Ectodermal cell (in vitro differentiated cells): Measurements from ENCODE around the gene SLC8A1.
"Not testable (repeated sequence)": the region's sequence is repeated elsewhere in the genome, so short reads cannot be mapped to it uniquely, and the experiment has no call there.

Source experiments
- H3K27ac ChIP-seq: 2 replicates; pipeline ENCODE4 v1.7.0; 2013; ENCODE audit warnings: mild to moderate bottlenecking, low read depth, low read length; ENCODE audit not compliant: insufficient read depth, poor library complexity, severe bottlenecking
- H3K27me3 ChIP-seq: 2 replicates; pipeline ENCODE4 v1.7.0; 2013; ENCODE audit warnings: mild to moderate bottlenecking, low read length; ENCODE audit not compliant: insufficient read depth, control insufficient read depth, poor library complexity, severe bottlenecking
- H3K36me3 ChIP-seq: one replicate; pipeline ENCODE4 v1.7.0; 2013; ENCODE audit warnings: low read length; ENCODE audit not compliant: control insufficient read depth, insufficient read depth
- H3K4me1 ChIP-seq: one replicate; pipeline ENCODE4 v1.7.0; 2013; ENCODE audit warnings: low read length; ENCODE audit not compliant: control insufficient read depth, insufficient read depth
- H3K4me3 ChIP-seq: 2 replicates; pipeline ENCODE4 v1.7.0; 2013; ENCODE audit warnings: low read depth, low read length, control low read depth; ENCODE audit not compliant: insufficient read depth
- H3K9me3 ChIP-seq: 2 replicates; pipeline ENCODE4 v1.7.0; 2013; ENCODE audit warnings: mild to moderate bottlenecking, low read length, moderate library complexity; ENCODE audit not compliant: control insufficient read depth
- WGBS, 2 experiments: methylation state at CpG; one replicate each; pipeline ENCODE4 v1.1.7; 2013; ENCODE audit warnings: missing lambda C conversion rate in 2 of 2; 5-methylcytosine and 5-hydroxymethylcytosine counted together

The SLC8A1 gene

GRCh38 chr2:40095000-40095399, 356.9 kb downstream of the SLC8A1 start:
- WGBS, 2 experiments: 95 to 97% methylated on average over 3 of the region's 3 CpGs
- H3K4me3 ChIP-seq: no peak overlapping the region
- H3K27ac ChIP-seq: no peak overlapping the region
- no peaks in the 10 kb centered on the region for H3K4me1 ChIP-seq
- no peaks in the 10 kb centered on the region for H3K9me3 ChIP-seq
- no peaks in the 10 kb centered on the region for H3K36me3 ChIP-seq
- no peaks in the 10 kb centered on the region for H3K27me3 ChIP-seq

DNA sequence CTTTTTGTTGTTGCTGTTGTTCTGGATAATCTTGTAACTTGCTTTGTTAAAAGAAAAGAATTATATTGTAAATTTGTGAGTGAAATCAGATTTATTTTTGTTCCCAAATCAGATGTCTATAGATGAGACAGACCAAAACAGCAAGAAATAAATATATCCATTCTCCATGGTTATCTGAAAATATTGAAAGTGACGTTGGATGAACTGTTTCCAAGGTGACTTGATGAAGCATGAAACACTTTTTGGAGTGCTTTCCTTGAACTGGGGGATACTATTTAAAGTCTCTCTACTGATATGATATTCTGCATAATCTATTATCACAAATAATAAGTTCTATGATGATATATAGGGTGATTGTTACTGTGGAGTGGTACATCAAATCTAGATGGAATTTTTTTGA, 357.4 kb downstream of the SLC8A1 start:
- Histone ChIP-seq H3K4me3 (no peak overlapping the region), H3K36me3 (no peaks in the 10 kb centered on the region), H3K9me3 (no peaks in the 10 kb centered on the region), H3K27me3 (no peaks in the 10 kb centered on the region), H3K4me1 (no peaks in the 10 kb centered on the region), H3K27ac (no peak overlapping the region)
- WGBS, 2 experiments: 100% methylated on average over 1 of the region's 1 CpG; no CpG with 5 or more reads in 1 of the 2 experiments

- H3K9me3 ChIP-seq: no peaks in the 10 kb centered on the region
- WGBS, 2 experiments: 76 to 85% methylated on average over 6 of the region's 6 CpGs
- H3K4me1 ChIP-seq: no peaks in the 10 kb centered on the region
- H3K36me3 ChIP-seq: no peaks in the 10 kb centered on the region
- no peak overlapping the region for H3K27ac ChIP-seq
- H3K4me3 ChIP-seq: no peak overlapping the region
- no peaks in the 10 kb centered on the region for H3K27me3 ChIP-seq
These were observed 358.7 kb downstream of the SLC8A1 start for GRCh38 chr2:40093021-40093675.

GRCh38 chr2:40090044-40090443, 361.8 kb downstream of the SLC8A1 start:
- no peaks in the 10 kb centered on the region for H3K9me3 ChIP-seq
- no peak overlapping the region for H3K27ac ChIP-seq
- 79 to 100% methylated on average over 3 of the region's 3 CpGs for WGBS, 2 experiments
- no peaks in the 10 kb centered on the region for H3K27me3 ChIP-seq
- no peaks in the 10 kb centered on the region for H3K4me1 ChIP-seq
- H3K36me3 ChIP-seq: no peaks in the 10 kb centered on the region
- no peak overlapping the region for H3K4me3 ChIP-seq

GRCh38 chr2:40087927-40088326, 364.0 kb downstream of the SLC8A1 start:
- no peaks in the 10 kb centered on the region for H3K9me3 ChIP-seq
- 96% methylated on average over 7 of the region's 7 CpGs for WGBS, 2 experiments
- no peak overlapping the region for H3K4me3 ChIP-seq
- no peak overlapping the region for H3K27ac ChIP-seq
- H3K27me3 ChIP-seq: no peaks in the 10 kb centered on the region
- H3K4me1 ChIP-seq: no peaks in the 10 kb centered on the region
- H3K36me3 ChIP-seq: no peaks in the 10 kb centered on the region

GRCh38 chr2:40087434-40087833, 364.5 kb downstream of the SLC8A1 start:
- Histone ChIP-seq H3K27ac (no peak overlapping the region), H3K4me3 (no peak overlapping the region), H3K27me3 (no peaks in the 10 kb centered on the region), H3K36me3 (no peaks in the 10 kb centered on the region), H3K4me1 (no peaks in the 10 kb centered on the region), H3K9me3 (no peaks in the 10 kb centered on the region)
- 87 to 93% methylated on average over 5 of the region's 5 CpGs for WGBS, 2 experiments

DNA sequence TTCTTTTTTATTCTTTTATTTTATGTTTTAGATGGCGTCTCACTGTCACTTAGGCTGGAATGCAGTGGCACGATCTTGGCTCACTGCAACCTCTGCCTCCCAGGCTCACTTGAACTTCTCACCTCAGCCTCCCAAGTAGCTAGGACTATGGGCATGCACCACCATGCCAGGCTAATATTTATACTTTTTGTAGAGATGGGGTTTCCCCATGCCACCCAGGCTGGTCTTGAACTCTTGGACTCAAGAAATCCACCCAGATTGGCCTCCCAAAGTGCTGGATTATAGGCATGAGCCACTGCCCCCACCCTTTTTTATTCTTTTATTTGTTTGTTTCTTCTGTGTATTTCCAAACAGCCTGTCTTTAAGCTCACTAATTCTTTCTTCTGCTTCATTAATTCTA, 366.1 kb downstream of the SLC8A1 start:
- Histone ChIP-seq H3K27ac (no peak overlapping the region), H3K4me1 (no peaks in the 10 kb centered on the region), H3K36me3 (no peaks in the 10 kb centered on the region), H3K9me3 (no peaks in the 10 kb centered on the region), H3K27me3 (no peaks in the 10 kb centered on the region), H3K4me3 (no peak overlapping the region)
- 96 to 98% methylated on average over 2 of the region's 2 CpGs for WGBS, 2 experiments

- not testable (repeated sequence) for H3K9me3 ChIP-seq, H3K4me1 ChIP-seq, H3K27ac ChIP-seq, H3K4me3 ChIP-seq, H3K27me3 ChIP-seq, H3K36me3 ChIP-seq
These were observed 378.6 kb downstream of the SLC8A1 start for GRCh38 chr2:40073336-40073735.

DNA sequence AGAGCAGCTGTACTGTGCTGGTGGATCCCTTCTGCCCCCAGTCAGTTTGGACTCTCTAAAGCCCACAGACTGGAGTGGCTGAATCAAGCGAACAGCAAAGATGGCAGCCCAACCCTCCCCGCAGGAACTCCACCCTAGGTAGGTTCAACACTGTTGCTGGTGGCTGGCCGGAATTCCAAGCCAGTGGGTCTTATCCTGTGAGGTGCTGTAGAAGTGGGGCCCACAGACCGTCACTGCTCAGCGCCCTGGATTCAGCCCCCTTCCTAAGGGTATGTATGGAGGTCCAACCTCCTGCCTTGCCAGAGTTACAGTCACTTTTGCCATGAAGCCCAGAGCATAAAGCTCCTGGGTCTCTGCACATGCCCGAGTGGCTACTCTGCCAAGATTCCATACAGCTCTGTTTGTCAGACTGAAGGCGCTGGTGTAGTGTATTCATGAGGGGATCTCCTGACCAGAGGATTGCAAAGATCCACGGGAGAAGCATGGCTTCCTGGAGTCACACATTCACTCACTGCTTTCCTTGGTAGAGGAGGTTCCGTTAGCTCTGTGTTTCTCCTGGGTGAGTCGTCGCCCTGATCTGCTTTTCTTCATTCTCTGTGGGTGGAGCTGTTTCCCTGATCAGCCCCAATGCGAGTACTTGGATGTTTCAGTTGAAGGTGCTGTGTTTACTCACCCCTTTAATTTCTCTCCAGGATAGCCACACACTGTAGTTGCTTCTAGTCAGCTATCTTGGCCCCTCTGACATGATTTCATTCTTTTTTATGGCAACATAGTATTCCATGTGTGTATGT, 379.3 kb downstream of the SLC8A1 start:
- Histone ChIP-seq H3K4me3 (no peak overlapping the region), H3K27ac (no peak overlapping the region), H3K4me1 (no peaks in the 10 kb centered on the region), H3K27me3 (no peaks in the 10 kb centered on the region), H3K9me3 (no peaks in the 10 kb centered on the region), H3K36me3 (no peaks in the 10 kb centered on the region)
- WGBS, 2 experiments: 93 to 94% methylated on average over 12 of the region's 12 CpGs

- Histone ChIP-seq H3K36me3 (no peaks in the 10 kb centered on the region), H3K27ac (no peak overlapping the region), H3K4me3 (no peak overlapping the region), H3K4me1 (no peaks in the 10 kb centered on the region), H3K27me3 (no peaks in the 10 kb centered on the region), H3K9me3 (no peaks in the 10 kb centered on the region)
- WGBS, 2 experiments: 97 to 100% methylated on average over 1 of the region's 1 CpG
These were observed 389.5 kb downstream of the SLC8A1 start for GRCh38 chr2:40062381-40062780.
